ENCODE results near the gene FAM184A. TPM values are rescaled to one million over a fixed set of nuclear protein-coding genes. Genes with fewer than 3 reads are reported as not detected.
"Not testable (repeated sequence)": the region's sequence is repeated elsewhere in the genome, so short reads cannot be mapped to it uniquely, and the experiment has no call there.

The FAM184A gene
- total RNA-seq, 1 donor from 2014 or later: 2.3 TPM

GRCh38 chr6:119020597-119021561 is 57.6 kb downstream of the FAM184A start:
- no peak for DNase-seq (ENCODE audit: low spot score)

GRCh38 chr6:119015165-119015564 is 63.3 kb downstream of the FAM184A start:
- DNase-seq (ENCODE audit: low spot score): not testable (repeated sequence)

- DNase-seq (ENCODE audit: low spot score): no peak
Measured at GRCh38 chr6:119012521-119012920, 65.9 kb downstream of the FAM184A start.

GRCh38 chr6:119009266-119009665 is 69.2 kb downstream of the FAM184A start:
- DNase-seq (ENCODE audit: low spot score): not testable (repeated sequence)

GRCh38 chr6:119006974-119007373 is 71.5 kb downstream of the FAM184A start:
- DNase-seq (ENCODE audit: low spot score): no peak

GRCh38 chr6:119002069-119002468 is 76.4 kb downstream of the FAM184A start:
- no peak for DNase-seq (ENCODE audit: low spot score)

- DNase-seq (ENCODE audit: low spot score): no peak
Measured at GRCh38 chr6:118999494-119000040, 78.9 kb downstream of the FAM184A start.

GRCh38 chr6:118997426-118997825 is 81.0 kb downstream of the FAM184A start:
- not testable (repeated sequence) for DNase-seq (ENCODE audit: low spot score)

- DNase-seq (ENCODE audit: low spot score): no peak
Measured at GRCh38 chr6:118996289-118996820, 82.1 kb downstream of the FAM184A start.

- no peak for DNase-seq (ENCODE audit: low spot score)
Measured at GRCh38 chr6:118993803-118994251, 84.6 kb downstream of the FAM184A start.

GRCh38 chr6:118993358-118993757 is 85.1 kb downstream of the FAM184A start:
- DNase-seq (ENCODE audit: low spot score): no peak

GRCh38 chr6:118992186-118992795 is 86.2 kb downstream of the FAM184A start:
- no peak for DNase-seq (ENCODE audit: low spot score)

- DNase-seq (ENCODE audit: low spot score): no peak
Measured at GRCh38 chr6:118986312-118986711, 92.2 kb downstream of the FAM184A start.

- no peak for DNase-seq (ENCODE audit: low spot score)
Measured at GRCh38 chr6:118985123-118985830, 93.2 kb downstream of the FAM184A start.

- DNase-seq (ENCODE audit: low spot score): no peak
Measured at GRCh38 chr6:118984342-118984741, 94.1 kb downstream of the FAM184A start.

GRCh38 chr6:118982575-118982911 is 95.9 kb downstream of the FAM184A start:
- no peak for DNase-seq (ENCODE audit: low spot score)

- no peak for DNase-seq (ENCODE audit: low spot score)
Measured at GRCh38 chr6:118981884-118982574, 96.4 kb downstream of the FAM184A start.

- DNase-seq (ENCODE audit: low spot score): no peak
Measured at GRCh38 chr6:118980063-118980462, 98.4 kb downstream of the FAM184A start.

GRCh38 chr6:118974790-118975189 is 103.7 kb downstream of the FAM184A start:
- no peak for DNase-seq (ENCODE audit: low spot score)

GRCh38 chr6:118971682-118972081 is 106.8 kb downstream of the FAM184A start:
- no peak for DNase-seq (ENCODE audit: low spot score)

GRCh38 chr6:118970866-118971265 is 107.6 kb downstream of the FAM184A start:
- DNase-seq (ENCODE audit: low spot score): no peak
